GM21529 (cell line): ENCODE measurements around the gene TBC1D22A.

Experiments used
- ATAC-seq: cut with Tn5 transposase; IDR thresholded peaks from one replicate; pipeline ENCODE4 v1.9.1; 2021; ENCODE audit not compliant: unreplicated experiment

TBC1D22A gene

DNA sequence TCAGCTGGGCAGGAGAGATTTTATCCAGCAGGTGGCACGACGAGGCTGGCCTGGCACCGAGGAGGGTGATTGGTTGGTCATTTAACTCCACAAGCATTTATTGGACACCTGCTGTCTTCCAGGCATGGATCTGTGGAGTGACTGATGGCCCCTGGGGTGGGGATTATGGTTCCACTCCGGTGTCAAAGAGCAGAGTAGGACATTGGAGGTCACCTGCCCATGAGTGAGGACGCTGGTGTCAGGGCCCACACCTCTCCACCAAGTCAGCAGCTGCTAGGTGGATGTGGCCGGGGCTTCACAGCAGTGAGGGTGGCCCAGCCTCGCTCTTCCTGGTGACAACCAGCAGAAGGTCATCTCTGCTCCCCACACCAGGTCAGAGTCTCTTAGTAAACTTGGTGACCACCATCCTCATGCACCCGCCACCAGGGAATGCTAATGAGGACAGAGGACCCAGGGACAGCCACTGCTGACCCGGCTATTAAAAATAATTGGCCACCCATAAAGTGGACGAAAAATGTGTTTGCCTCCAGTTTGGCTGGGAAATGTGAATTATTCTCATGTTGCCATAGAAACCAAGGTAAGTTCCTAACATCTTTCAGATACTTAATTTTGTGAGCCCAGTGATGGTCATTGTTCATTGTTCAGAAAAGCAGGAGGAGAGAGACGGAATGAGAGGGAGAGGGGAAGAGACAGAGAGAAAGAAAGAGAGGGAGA lies 428.7 kb downstream of the TBC1D22A start:
- no peak for ATAC-seq

DNA sequence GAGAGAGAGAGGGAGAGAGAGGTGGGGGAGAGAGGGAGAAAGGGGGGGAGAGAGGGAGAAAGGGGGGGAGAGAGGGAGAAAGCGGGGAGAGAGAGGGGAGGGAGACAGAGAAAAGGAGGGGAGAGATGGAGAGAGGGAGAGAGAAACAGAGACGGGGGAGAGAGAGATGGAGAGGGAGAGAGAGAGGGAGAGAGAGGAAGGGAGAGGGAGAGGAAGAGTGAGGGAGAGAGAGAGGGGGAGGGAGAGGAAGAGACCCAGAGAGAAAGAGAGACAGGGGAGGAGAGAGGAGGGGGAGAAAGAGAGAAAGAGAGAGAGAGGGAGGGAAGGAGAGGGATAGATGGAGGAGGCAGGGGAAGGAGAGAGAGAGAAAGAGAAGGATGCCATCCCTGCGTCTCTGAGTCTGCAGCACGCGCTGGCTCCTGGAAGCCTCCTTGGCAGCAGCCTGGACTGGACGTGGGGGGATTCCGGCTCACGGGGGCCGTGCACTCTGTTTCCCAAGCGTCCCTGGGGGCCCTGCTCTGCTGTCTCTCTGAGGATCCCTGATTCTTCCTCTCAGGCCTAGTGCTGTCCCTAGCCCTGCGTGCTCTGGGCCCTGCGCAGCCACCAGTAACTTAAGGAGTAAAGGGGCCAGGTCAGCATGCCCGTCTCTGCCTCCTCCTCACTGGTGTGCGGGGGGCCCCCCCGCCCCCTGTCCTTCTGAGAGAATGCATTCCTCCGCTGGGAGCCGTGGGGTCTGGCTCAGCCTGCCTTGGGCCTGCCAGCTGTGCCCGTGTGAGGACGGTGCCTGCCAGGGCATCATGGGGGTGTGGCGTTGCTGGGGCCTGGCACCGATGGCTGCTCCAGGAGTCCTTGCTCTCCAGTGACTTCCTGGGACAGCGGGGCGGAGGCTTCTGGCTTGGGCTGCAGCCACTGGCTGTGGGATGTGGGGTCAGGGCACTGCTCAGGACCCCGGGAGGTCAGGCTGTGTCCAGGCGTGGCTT lies 429.5 kb downstream of the TBC1D22A start:
- ATAC-seq: no peak

DNA sequence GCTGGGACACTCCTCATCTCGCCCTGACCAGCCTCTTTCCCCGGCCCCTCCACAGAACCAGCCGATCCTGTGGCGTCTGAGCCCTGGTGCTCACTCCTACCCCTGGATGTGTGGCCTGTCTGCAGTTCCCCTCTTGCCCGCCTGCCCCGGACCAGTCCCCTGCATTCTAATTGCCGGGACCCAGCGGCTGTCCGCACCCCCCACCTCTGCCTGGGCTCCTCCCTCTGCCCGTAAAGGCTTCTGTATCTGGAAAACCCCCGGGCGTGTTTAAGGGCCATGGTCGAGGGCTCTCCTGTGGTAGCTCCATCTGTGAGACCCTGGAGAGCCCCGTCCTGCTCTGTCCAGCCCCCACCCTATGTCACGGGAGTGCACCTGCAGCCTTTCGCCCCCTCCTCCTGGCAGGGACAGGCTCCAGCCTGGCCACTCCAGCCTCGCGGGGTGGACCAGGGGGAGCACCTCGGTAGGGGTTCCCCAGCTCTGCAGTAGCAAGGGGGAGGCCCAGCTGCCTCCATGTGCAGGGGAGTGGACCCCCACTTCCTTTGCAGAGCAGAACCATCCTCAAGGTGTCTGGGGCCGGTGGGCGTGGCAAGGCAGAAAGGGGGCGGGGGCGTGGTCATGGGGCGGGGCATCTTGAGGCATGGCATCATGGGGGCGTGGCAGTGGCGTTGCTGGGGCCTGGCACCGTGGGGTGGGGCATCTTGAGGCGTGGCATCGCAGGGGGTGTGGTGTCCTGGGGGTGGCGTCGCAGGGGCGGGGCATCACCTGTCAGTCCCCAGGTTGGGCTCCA lies 430.4 kb downstream of the TBC1D22A start:
- no peak for ATAC-seq

DNA sequence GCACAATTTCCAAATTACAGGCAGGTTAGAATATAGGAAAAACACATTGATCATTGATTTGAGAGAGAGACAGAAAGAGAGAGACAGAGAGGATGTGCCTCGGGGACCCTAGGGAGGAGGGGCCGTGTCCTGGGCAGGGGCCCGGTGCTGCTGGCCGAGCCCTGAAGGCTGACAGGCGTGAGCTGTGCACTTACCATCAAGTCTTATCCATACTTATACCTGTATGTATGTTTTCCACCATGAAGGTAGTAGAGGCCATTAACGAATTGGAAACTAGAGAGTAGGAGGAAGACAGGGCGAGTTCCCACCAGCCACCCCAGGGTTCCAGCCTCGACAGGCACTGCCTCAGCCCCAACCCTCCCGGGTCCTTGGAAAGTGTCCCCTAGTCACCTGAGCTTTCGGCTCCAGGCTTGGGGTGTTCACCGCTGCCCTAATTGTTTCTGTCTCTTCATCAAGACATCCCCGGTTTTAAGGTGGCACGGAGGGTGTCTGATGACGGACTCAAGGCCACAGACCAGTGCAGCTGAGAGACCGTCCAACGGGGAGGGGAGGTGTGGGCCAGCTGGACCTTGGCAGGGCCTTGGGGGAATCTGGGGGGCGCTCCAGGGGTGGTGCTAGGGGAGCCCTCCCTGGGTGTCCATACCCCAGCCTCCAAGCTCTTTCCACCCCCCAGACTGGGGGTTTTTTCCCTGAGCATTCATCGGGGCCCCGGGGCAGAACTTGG lies 431.3 kb downstream of the TBC1D22A start:
- no peak for ATAC-seq

DNA sequence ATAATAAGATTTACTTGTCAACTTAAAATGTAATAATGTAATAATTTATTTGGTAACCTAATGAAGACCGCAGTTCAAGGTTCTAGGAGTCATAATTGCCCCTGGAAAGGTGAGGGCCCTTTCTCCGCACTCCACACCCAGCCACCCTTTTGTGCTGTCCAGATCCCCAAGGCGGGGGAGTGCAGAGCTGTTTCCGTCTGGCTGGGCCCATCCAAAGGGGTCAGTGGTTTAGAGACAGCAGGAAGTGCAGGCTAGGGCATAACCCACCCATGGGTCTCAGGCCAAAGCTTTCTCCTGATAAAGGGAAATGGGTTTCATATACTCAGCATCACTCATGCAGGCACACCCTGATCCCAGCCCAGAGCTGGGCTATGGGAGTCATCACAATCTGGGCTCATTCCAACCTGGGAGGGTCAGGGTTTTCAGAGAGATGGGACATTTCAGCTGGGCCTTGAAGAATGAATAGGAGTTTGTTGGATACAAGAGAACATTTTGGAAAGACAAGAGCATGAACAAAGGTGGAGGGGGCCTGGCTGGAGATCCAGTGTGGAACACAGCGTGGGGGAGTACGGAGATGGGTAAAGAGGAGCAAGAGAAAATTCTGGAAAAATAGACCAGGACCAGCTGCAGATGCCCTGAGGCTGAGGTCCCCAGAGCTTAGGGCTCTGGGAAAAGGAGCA lies 432.2 kb downstream of the TBC1D22A start:
- no peak for ATAC-seq

DNA sequence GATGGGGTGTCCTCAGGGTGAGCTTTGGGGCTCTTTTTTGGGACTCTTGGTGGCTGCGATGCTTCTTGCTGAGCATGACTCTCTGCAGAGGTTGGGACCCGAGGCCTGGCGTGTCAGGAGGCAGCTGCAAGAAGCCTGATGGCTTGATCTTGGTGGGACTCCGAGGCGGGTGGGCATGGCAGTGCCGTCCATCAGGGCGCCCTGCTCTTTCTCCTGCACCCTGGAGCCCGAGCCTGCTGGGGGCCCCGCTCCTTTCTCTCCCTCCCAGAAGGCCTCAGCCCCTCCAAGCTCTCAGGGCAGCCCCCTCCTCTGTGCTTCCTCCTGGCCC lies 432.7 kb downstream of the TBC1D22A start:
- no peak for ATAC-seq

DNA sequence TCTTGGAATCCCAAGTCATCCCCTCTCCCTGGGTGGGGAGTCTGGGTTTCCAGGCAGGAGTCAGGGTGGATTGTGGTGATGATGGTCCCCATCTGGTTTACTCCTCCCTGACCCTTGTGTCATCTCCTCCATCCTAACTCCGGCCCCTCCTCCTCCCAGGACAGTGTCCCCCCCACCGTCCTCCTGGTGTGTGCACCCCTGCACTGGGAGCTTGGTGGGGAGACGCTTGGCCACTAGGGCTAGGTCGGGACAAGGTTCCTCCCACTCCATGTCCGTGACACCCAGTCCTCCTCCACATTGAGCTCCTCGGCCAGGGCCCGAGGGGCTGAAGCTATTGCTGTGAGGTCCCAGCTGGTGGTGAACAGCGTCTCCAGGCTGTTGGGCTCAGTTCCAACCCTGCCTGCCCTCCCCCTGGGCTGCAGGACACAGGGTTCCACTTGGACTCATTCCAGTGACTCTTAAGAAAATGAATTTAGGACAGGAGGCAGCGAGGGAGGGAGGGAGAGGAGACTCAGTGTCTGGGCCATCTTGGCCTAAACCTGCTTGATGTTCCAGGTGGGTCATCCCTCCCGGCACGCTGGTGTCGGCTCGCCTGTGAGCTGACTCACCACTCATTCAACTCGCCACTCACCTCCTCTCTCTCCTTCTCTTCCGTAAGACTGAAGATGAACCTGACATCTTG lies 433.2 kb downstream of the TBC1D22A start:
- no peak for ATAC-seq

DNA sequence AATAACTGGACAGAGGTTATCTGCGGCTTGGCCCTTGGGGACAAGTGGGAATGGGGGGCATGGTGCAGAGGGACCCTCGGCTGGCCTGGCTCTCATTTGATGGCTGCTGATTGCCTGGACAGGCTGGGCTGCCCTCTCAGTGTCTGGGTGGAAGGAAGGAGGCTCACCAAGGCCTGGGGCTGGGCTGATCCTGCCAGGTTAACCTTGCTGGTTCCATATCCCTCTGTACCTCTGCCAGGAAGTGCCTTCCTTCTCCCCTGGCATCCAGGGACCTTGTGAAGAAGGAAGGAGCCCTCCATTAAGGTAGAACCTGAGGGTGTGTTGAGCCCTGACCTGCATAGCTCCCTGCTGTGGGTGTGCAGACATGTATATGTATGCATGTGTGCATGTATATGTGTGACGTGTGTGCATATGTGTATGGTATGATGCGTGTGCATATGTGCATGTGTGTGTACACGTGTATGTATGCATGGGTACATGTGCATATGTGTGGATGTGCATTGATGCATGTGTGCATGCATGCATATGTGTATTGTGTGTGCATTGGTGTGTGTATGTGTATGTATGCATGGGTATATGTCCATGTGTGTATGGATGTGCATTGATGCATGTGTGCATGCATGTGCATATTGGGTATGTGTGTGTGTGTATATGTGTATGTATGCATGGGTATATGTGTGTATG lies 433.9 kb downstream of the TBC1D22A start:
- ATAC-seq: no peak

DNA sequence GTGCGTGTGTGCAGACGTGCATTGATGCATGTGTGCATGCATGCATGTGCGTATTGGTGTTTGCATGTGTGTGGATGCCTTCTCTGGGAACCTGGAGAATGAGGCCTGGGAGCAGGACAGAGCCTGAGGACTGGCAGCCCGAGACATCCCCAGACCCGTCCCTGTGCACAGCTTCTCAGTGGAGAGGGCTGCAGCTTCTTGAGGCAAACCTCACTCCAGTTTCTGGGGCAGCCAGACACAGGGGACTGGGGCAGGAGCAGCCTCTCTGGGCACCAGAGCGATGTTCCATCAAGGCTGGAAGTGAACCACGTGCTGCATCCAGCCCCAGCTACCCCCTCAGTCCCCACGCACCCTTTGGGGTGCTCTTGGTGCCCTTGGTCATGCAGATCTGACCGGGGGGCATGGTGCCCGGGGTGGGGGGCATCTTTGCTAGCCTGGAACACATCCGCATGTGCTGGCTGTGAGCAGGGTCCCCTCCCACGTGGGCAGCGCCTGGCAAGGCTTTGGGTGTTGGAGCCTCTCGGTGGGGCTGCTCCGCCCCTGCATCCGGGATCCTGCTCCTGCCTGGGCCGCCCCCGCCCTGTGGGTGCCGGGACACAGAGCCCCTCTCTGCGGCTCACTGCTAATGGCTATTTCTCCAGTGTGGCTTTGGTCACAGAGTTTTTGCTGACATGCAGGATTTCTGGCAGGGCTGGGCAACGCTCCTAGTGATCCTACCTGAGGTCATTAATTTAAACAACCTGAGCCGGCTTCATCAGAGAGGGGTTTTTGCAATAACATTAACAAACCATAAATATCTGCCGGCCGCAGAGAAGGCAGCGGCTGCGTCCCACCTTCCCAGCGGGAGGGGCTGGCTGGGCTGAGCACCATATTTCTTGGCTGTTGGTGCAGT lies 434.7 kb downstream of the TBC1D22A start:
- no peak for ATAC-seq

DNA sequence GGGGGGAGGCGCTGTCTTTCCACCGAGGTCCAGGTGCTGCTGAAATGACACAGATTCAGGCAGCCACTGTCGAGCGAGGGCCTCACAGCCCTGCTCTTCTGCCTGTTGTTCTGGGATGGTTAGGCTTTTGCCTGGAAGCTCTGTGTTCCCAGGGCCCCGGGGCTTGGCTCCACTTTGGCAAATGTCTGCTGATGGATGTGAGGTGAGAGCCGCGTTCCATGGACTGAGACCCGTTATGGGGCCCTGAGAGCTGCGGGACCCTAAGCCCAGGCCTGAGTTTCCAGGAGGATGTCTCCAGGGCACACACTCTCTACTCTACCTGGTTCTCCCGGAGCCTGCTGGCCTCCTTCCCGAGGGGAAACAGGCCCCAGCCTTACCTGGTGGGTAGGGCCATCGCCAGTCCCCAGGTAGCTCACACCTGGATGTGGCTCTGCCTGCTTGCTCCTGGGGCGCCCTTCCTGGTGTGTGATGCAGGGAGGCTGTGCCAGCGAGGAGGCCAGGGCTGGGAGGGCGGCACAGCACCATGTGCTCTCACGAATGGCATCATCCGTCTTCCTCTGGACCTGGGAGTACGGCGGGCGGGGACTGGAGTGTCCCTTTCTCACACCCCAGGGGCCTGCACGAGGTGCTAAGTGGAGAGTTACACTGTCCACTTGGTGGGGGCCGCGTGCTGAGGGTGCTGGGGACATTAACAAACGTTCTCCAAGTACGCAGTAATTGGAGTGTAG lies 435.5 kb downstream of the TBC1D22A start:
- ATAC-seq: no peak

DNA sequence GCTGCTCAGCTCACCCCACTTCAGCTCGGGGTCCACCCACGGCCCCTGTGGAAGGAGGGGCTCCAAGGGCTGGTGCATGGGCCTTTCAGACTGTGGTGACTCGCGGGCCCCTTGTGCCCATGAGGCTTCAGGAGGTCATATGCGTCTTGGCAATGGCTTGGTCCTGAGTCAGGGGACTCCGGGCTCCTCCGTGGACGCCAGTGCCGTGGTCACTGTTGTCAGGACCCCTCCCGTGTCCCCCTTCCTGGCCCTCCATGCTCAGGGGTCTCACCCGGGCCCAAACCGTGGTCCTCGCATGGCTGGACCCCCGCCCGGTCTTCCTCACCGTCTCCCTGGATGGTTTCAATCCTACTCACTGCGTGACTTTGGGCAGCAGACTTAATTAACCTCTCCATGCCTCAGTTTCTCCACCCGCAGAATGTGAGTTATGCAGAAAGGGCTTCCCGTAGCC lies 436.4 kb downstream of the TBC1D22A start:
- no peak for ATAC-seq

DNA sequence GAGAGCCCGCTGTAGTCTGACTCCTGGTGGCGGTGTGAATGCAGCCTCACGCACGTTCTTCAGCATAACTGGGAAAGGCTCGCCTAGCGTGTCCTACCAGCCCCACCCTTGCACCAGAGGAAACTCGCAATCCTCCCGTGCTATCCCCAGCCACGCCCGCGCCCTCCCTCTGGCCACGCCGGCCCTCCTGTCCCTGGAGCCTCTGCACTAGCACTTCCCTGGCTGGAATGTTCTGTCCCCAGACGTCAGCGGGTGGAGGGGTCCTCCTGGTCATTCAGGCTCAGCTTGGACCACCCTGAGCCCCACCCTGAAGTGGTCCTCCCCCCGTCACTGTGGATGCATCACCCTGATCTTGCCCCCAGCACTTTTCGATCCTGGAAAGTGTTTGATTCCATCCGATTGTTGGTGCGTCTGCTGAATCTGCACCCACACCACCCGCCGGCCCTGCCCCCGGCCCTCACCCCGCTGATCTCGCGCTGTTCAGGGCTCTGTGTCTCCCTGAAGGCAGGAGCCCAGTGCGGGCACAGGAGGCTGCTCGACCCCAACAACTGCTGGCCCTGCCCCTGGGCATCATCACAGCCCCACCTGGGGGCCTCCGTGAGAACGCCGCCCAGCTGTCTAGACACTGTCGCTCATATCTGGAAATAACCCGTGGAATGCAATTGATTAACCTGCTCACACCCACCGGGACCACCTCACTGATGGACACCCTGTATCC lies 437.0 kb downstream of the TBC1D22A start:
- ATAC-seq: no peak

DNA sequence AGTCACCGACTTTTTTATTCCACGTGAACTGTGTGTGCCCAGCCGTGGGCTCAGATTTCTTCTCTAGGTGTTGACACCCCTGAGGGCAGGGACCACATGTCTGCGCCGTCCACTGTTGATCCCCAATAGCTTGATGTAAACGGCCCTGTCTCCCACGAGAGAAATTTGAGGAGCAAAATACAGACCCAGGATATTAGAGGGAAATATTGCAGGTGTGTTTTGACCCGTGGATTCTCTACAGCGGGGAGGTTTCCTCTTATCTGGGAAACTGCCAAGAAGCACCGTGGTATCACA lies 437.5 kb downstream of the TBC1D22A start:
- ATAC-seq: no peak

DNA sequence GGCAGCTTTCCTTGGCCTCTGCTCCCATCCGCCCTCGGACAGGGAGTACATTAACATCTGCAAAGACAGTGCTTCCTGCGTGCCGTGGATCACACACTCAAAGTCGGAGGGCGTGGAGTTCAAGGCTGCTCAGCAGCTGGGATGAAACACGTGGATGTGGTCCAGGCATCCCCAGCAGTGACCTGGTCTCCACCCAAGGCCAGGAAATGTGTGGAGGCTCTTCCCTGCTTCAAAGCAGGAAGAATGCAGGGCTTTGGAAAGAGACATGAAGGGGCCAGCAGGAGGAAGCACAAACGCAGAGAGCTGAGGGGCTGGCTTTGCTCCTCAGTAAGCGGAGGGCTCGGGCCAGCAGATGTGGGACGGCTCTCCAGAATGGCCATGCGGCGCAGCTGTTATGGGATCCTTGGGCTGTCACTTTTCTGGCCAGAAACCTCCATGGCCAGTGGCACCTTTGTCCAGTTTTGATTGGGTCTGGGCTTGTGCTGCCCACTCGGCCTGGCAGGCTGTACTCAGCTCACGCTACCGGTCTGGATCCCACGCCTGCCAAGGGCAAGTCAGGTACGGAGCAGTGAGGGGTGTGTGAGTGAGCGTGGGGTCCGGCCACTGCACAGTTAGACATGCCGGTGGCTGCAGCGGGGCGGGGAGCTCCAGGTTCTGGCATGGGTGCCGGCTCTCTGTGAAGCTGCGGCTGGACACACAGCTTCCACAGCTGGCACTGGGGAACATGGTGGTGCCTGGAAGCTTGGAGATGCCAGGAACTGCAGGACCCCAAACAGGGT lies 438.0 kb downstream of the TBC1D22A start:
- no peak for ATAC-seq

DNA sequence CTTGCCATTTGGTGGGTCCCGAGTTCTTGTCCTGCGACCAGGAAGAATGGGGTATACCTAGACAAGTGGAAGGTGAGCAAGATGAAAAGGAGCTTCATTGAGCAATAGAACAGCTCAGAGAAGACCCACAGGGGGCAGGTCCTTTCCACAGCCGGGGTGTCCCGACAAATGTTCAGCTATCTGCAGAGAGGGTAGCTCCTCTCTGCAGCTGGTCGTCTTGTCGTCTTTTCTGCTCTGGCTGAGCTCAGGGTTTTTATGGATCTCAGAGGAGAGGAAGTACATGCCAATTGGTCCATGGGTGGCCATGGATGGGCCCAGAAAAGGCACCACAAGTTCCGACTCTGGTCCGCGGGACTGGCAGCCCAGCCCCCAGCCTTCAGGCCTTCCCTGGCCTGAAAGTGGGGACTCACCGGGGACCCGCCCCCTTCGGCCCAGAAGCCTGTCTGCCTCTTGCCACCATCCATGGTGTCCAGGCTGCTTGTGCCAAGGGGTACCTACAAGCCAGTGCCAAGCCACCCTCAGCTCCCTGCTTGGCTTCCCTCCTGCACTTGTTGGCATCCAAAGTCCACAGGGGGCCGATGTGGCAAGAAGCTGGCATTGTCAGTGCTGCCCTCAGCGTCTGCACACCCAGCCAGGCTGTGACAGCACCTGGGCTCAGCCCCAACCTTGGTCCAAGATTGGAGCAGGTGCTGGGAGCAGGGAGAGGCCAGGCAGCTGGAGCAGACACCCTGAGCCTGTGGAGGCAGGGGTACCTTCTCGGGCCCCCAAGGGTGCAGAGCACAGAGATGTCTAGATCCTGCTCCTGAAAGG lies 438.9 kb downstream of the TBC1D22A start:
- no peak for ATAC-seq
